Measurements from ENCODE around the gene ZNF672. TPM values are rescaled to one million over a fixed set of nuclear protein-coding genes. Genes with fewer than 3 reads are reported as not detected.

ZNF672 gene
- total and polyA plus RNA-seq, 2 of the 13 experiments (the other 11 are each of a cell fraction or from before 2014, with no cell fraction given) = 17.2 to 22.9 TPM

DNA sequence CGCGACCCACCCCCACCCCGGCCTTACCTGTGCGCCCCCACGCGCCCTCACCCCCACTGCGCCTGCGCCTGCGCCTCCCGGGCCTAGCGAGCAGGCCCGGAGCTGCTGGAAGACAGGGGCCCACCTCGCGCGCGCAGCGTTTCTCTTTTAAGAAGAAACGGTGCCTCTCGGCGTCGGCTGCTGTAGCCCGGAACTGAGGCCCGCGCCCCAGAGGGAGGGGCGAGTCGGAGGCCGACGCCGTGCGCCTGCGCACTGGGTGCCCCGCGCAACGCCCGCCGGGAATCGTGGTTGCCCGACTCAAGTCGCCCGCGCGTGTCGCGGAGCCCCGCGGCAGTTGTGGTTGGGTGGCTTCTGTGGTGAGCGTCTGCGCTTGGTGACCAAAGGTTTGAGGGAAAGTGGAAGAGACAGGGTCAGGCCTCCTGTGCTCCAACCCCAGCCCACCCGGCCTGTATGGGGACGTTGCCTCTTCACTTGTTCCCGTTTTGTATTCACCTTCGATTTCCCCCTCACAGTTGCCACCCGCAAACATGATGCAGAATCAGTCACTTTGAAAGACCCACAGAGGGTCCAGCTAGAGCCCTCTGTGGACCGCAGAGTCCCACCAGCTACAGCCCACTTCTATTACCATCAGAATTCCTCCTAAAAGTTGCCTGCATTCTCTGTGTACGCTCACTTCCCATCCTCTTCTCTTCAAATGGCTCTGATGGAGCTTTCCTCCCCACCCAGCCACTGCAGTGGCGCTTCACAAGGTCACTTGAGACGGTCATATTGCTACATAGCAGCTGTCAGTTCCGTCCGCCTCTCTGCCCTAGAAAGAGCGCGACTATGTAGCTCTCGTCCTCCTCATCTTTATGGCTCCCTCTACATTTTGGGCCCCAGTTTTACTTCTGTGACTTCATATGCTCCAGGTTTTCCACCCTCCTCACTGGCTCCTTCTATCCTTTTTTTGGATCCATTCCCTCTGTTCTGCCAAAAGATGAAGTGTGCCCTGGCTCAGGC is 21.2 kb downstream of the ZNF672 start, which contains the start of gene ZNF692 (continued):
- TF ChIP-seq, protein P1, sequence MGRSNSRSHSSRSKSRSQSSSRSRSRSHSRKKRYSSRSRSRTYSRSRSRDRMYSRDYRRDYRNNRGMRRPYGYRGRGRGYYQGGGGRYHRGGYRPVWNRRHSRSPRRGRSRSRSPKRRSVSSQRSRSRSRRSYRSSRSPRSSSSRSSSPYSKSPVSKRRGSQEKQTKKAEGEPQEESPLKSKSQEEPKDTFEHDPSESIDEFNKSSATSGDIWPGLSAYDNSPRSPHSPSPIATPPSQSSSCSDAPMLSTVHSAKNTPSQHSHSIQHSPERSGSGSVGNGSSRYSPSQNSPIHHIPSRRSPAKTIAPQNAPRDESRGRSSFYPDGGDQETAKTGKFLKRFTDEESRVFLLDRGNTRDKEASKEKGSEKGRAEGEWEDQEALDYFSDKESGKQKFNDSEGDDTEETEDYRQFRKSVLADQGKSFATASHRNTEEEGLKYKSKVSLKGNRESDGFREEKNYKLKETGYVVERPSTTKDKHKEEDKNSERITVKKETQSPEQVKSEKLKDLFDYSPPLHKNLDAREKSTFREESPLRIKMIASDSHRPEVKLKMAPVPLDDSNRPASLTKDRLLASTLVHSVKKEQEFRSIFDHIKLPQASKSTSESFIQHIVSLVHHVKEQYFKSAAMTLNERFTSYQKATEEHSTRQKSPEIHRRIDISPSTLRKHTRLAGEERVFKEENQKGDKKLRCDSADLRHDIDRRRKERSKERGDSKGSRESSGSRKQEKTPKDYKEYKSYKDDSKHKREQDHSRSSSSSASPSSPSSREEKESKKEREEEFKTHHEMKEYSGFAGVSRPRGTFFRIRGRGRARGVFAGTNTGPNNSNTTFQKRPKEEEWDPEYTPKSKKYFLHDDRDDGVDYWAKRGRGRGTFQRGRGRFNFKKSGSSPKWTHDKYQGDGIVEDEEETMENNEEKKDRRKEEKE (IDR thresholded peaks at IDR 0.05) = no peak
- TF ChIP-seq ZNF75D (CRISPR knock-in tag; IDR thresholded peaks at IDR 0.05; ENCODE audit: borderline replicate concordance) (no peak), U2AF2 (IDR thresholded peaks at IDR 0.05; ENCODE audit: low read depth, low read length) (no peak), DNMT3B (CRISPR knock-in tag; conservative IDR thresholded peaks at IDR 0.05) (no peak), KLF12 (CRISPR knock-in tag; IDR thresholded peaks at IDR 0.05; ENCODE audit: borderline replicate concordance) (peak; percentile 69; the same call in 1 of the 2 replicates), ZNF24 (IDR thresholded peaks at IDR 0.05) (no peak), KLF16 (CRISPR knock-in tag; IDR thresholded peaks at IDR 0.05) (peak in 1 of 2 experiments; percentile 64; a peak in 1 of 4 replicates), ZNF720 (CRISPR knock-in tag; IDR thresholded peaks at IDR 0.05) (no peak), NR1H2 (CRISPR knock-in tag; IDR thresholded peaks at IDR 0.05; ENCODE audit: borderline replicate concordance, low read depth) (no peak), ZZZ3 (CRISPR knock-in tag; IDR thresholded peaks at IDR 0.05; ENCODE audit: borderline replicate concordance) (no peak; the same call in 1 of the 2 replicates), POLR2G (IDR thresholded peaks at IDR 0.05; ENCODE audit: low read depth, low read length) (peak; percentile 92)
- TF ChIP-seq, protein P2, sequence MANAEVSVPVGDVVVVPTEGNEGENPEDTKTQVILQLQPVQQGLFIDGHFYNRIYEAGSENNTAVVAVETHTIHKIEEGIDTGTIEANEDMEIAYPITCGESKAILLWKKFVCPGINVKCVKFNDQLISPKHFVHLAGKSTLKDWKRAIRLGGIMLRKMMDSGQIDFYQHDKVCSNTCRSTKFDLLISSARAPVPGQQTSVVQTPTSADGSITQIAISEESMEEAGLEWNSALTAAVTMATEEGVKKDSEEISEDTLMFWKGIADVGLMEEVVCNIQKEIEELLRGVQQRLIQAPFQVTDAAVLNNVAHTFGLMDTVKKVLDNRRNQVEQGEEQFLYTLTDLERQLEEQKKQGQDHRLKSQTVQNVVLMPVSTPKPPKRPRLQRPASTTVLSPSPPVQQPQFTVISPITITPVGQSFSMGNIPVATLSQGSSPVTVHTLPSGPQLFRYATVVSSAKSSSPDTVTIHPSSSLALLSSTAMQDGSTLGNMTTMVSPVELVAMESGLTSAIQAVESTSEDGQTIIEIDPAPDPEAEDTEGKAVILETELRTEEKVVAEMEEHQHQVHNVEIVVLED (CRISPR knock-in tag; IDR thresholded peaks at IDR 0.05; ENCODE audit: borderline replicate concordance) = peak; percentile 89
- TF ChIP-seq, protein P3, sequence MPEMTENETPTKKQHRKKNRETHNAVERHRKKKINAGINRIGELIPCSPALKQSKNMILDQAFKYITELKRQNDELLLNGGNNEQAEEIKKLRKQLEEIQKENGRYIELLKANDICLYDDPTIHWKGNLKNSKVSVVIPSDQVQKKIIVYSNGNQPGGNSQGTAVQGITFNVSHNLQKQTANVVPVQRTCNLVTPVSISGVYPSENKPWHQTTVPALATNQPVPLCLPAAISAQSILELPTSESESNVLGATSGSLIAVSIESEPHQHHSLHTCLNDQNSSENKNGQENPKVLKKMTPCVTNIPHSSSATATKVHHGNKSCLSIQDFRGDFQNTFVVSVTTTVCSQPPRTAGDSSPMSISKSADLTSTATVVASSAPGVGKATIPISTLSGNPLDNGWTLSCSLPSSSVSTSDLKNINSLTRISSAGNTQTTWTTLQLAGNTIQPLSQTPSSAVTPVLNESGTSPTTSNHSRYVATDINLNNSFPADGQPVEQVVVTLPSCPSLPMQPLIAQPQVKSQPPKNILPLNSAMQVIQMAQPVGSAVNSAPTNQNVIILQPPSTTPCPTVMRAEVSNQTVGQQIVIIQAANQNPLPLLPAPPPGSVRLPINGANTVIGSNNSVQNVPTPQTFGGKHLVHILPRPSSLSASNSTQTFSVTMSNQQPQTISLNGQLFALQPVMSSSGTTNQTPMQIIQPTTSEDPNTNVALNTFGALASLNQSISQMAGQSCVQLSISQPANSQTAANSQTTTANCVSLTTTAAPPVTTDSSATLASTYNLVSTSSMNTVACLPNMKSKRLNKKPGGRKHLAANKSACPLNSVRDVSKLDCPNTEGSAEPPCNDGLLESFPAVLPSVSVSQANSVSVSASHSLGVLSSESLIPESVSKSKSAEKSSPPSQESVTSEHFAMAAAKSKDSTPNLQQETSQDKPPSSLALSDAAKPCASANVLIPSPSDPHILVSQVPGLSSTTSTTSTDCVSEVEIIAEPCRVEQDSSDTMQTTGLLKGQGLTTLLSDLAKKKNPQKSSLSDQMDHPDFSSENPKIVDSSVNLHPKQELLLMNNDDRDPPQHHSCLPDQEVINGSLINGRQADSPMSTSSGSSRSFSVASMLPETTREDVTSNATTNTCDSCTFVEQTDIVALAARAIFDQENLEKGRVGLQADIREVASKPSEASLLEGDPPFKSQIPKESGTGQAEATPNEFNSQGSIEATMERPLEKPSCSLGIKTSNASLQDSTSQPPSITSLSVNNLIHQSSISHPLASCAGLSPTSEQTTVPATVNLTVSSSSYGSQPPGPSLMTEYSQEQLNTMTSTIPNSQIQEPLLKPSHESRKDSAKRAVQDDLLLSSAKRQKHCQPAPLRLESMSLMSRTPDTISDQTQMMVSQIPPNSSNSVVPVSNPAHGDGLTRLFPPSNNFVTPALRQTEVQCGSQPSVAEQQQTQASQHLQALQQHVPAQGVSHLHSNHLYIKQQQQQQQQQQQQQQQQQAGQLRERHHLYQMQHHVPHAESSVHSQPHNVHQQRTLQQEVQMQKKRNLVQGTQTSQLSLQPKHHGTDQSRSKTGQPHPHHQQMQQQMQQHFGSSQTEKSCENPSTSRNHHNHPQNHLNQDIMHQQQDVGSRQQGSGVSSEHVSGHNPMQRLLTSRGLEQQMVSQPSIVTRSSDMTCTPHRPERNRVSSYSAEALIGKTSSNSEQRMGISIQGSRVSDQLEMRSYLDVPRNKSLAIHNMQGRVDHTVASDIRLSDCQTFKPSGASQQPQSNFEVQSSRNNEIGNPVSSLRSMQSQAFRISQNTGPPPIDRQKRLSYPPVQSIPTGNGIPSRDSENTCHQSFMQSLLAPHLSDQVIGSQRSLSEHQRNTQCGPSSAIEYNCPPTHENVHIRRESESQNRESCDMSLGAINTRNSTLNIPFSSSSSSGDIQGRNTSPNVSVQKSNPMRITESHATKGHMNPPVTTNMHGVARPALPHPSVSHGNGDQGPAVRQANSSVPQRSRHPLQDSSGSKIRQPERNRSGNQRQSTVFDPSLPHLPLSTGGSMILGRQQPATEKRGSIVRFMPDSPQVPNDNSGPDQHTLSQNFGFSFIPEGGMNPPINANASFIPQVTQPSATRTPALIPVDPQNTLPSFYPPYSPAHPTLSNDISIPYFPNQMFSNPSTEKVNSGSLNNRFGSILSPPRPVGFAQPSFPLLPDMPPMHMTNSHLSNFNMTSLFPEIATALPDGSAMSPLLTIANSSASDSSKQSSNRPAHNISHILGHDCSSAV (CRISPR knock-in tag; IDR thresholded peaks at IDR 0.05; ENCODE audit: borderline replicate concordance) = no peak

Measured in HepG2 (cell line).